OCI-LY7 (cell line): Measurements from ENCODE around the gene ROR2. TPM values are rescaled to one million over a fixed set of nuclear protein-coding genes. Genes with fewer than 3 reads are reported as not detected.

Source experiments
- BruUV-seq: library from RNA; stranded (reverse); fragments of 400-500 nt; replicated peaks from 2 replicates; lab custom pipeline; 2021; lab: Mats Ljungman, UMichigan
- CTCF ChIA-PET: fragments of 300-600 bp; sonication (Branson Sonifier 250); formaldehyde crosslinking; loops from one replicate; lab custom pipeline; 2022; ENCODE audit warnings: antibody characterized with exemption; ENCODE audit not compliant: unreplicated experiment; lab: Charles Lee
- POLR2A ChIA-PET: fragments of 300-600 bp; sonication (Branson Sonifier 250); formaldehyde crosslinking; loops from one replicate; lab custom pipeline; 2022; ENCODE audit warnings: antibody characterized with exemption; lab: Charles Lee
- DNase-seq: peaks from one replicate; pipeline ENCODE4 v3.0.0-alpha.2; 2015; ENCODE audit warnings: low spot score
- H2AFZ ChIP-seq: fragments of 200-600 bp; sonication (generic), shearing (Covaris generic); 2 replicates; pipeline ENCODE4 v1.6.1; 2014; ENCODE audit warnings: mild to moderate bottlenecking, antibody characterized with exemption, low read length, moderate library complexity
- H3K27ac ChIP-seq: fragments of 200-600 bp; sonication (generic); 2 replicates; pipeline ENCODE4 v1.5.1; 2014; ENCODE audit warnings: mixed run types, low read depth, mild to moderate bottlenecking, moderate library complexity, low read length, inconsistent platforms; ENCODE audit not compliant: poor library complexity, severe bottlenecking
- H3K36me3 ChIP-seq: fragments of 200-600 bp; sonication (generic); 2 replicates; pipeline ENCODE4 v1.6.1; 2014; ENCODE audit warnings: mild to moderate bottlenecking, antibody characterized with exemption, low read length, moderate library complexity, mixed read lengths; ENCODE audit not compliant: insufficient read depth
- H3K4me1 ChIP-seq: fragments of 200-600 bp; sonication (generic); 2 replicates; pipeline ENCODE4 v1.5.1; 2014; ENCODE audit warnings: mild to moderate bottlenecking, low read length; ENCODE audit not compliant: insufficient read depth, poor library complexity, severe bottlenecking
- H3K4me2 ChIP-seq: fragments of 200-600 bp; sonication (generic); 2 replicates; pipeline ENCODE4 v1.6.1; 2014; ENCODE audit warnings: mild to moderate bottlenecking, low read length
- H3K4me3 ChIP-seq: fragments of 200-600 bp; sonication (generic); 2 replicates; pipeline ENCODE4 v1.5.1; 2014; ENCODE audit warnings: mild to moderate bottlenecking, low read depth, low read length; ENCODE audit not compliant: poor library complexity, severe bottlenecking
- H3K79me2 ChIP-seq: fragments of 200-600 bp; sonication (generic); 2 replicates; pipeline ENCODE4 v1.6.1; 2016; ENCODE audit warnings: low read depth, mild to moderate bottlenecking, low read length, moderate library complexity, mixed read lengths; ENCODE audit not compliant: insufficient read depth
- H3K9me2 ChIP-seq: fragments of 200-600 bp; sonication (generic); 2 replicates; pipeline ENCODE4 v1.6.1; 2016; ENCODE audit warnings: mild to moderate bottlenecking, low read length, mixed read lengths; ENCODE audit not compliant: insufficient read depth
- H3K9me3 ChIP-seq: fragments of 200-600 bp; sonication (generic); 2 replicates; pipeline ENCODE4 v1.6.1; 2014; ENCODE audit warnings: mild to moderate bottlenecking, mixed run types, low read length, mixed read lengths
- H4K20me1 ChIP-seq: fragments of 200-600 bp; sonication (generic); 2 replicates; pipeline ENCODE4 v1.6.1; 2014; ENCODE audit warnings: mild to moderate bottlenecking, antibody characterized with exemption, low read length, moderate library complexity, mixed read lengths; ENCODE audit not compliant: insufficient read depth
- CTCF ChIP-seq: fragments of 200-600 bp; sonication (generic); conservative IDR thresholded peaks from 2 replicates; pipeline ENCODE4 v1.5.1; 2014; ENCODE audit warnings: mild to moderate bottlenecking, antibody characterized with exemption, low read length, moderate library complexity, mixed read lengths
- EZH2phosphoT487 ChIP-seq: fragments of 200-600 bp; sonication (generic); IDR thresholded peaks from 2 replicates; pipeline ENCODE4 v1.6.1; 2018; ENCODE audit warnings: low read depth, borderline replicate concordance, mild to moderate bottlenecking, mixed run types, antibody characterized with exemption, low read length, moderate library complexity, mixed read lengths
- intact Hi-C: fragments of 100-400 bp; cut with micrococcal nuclease; formaldehyde crosslinking; loops from one replicate; pipeline ENCODE4 v1.10.0; 2022; ENCODE audit not compliant: unreplicated experiment
- total RNA-seq, 2 experiments: library from RNA; depleted of rRNA in 1 of 2; stranded (reverse); fragments of >200 nt in 1 of 2; shearing (Covaris generic) in 1 of 2; gene quantifications; 2 replicates each; pipeline ENCODE4 v1.2.3, GENCODE V29; 2014 to 2022

The ROR2 gene
- total RNA-seq, 2 experiments from 2014 or later = 0.10 to 0.19 TPM

- no peak overlapping the region for H3K4me2 ChIP-seq
- ChIA-PET POLR2A (no interaction called here), CTCF (no interaction called here)
- no peak overlapping the region for H3K27ac ChIP-seq
- no peaks in the 10 kb centered on the region for H3K36me3 ChIP-seq
- BruUV-seq = no TSS peak
- no peaks in the 10 kb centered on the region for H4K20me1 ChIP-seq
- intact Hi-C loops = no loop called here
- no peak for DNase-seq
- no peaks in the 10 kb centered on the region for H3K4me1 ChIP-seq
- H3K79me2 ChIP-seq = no peaks in the 10 kb centered on the region
- H3K4me3 ChIP-seq = no peak overlapping the region
- no peaks in the 10 kb centered on the region for H3K9me3 ChIP-seq
- no peaks in the 10 kb centered on the region for H3K9me2 ChIP-seq
- H2AFZ ChIP-seq = no peak overlapping the region
- TF ChIP-seq EZH2phosphoT487 = no peak
- no peak for TF ChIP-seq CTCF
These were observed 44.4 kb upstream of the ROR2 start for GRCh38 chr9:91994422-91994821.

- no TSS peak for BruUV-seq
- Histone ChIP-seq H3K4me2 (no peak overlapping the region), H2AFZ (no peak overlapping the region), H4K20me1 (no peaks in the 10 kb centered on the region), H3K27ac (no peak overlapping the region), H3K4me3 (no peak overlapping the region), H3K4me1 (no peaks in the 10 kb centered on the region), H3K9me3 (no peaks in the 10 kb centered on the region), H3K9me2 (no peaks in the 10 kb centered on the region), H3K79me2 (no peaks in the 10 kb centered on the region), H3K36me3 (no peaks in the 10 kb centered on the region)
- ChIA-PET CTCF (no interaction called here), POLR2A (interaction anchor here (0.5 to 0.6 kb wide), 2 partner anchors 16 to 233 kb away, joined by 3 read pairs; no protein-coding TSS in a partner anchor)
- DNase-seq = no peak
- intact Hi-C loops = no loop called here
- TF ChIP-seq CTCF = no peak
These were observed 42.5 kb upstream of the ROR2 start for GRCh38 chr9:91992461-91993041.

- no peak for TF ChIP-seq CTCF
- TF ChIP-seq EZH2phosphoT487 = no peak
- H3K79me2 ChIP-seq = no peaks in the 10 kb centered on the region
- H3K4me3 ChIP-seq = no peak overlapping the region
- no peak overlapping the region for H3K27ac ChIP-seq
- no peaks in the 10 kb centered on the region for H4K20me1 ChIP-seq
- BruUV-seq = no TSS peak
- CTCF ChIA-PET = no interaction called here
- H3K9me3 ChIP-seq = no peaks in the 10 kb centered on the region
- POLR2A ChIA-PET = no interaction called here
- H3K4me1 ChIP-seq = no peaks in the 10 kb centered on the region
- intact Hi-C loops = no loop called here
- H3K4me2 ChIP-seq = no peak overlapping the region
- no peak overlapping the region for H2AFZ ChIP-seq
- no peaks in the 10 kb centered on the region for H3K36me3 ChIP-seq
- DNase-seq = no peak
- no peaks in the 10 kb centered on the region for H3K9me2 ChIP-seq
These were observed 41.8 kb upstream of the ROR2 start for GRCh38 chr9:91991721-91992341.
